Type B pancreatic cell (in vitro differentiated cells): ENCODE measurements around the gene JMJD6. TPM values are rescaled to one million over a fixed set of nuclear protein-coding genes. Genes with fewer than 3 reads are reported as not detected.
A peak's percentile ranks its signal among the peaks of the same experiment; 100 is the strongest.

Experiments
- DNase-seq: peaks from one replicate; pipeline ENCODE4 v3.0.0; 2021; ENCODE audit warnings: mixed read lengths; ENCODE audit not compliant: unreplicated experiment; ENCODE audit errors: extremely low spot score
- H3K27ac Mint-ChIP-seq: 2 replicates; pipeline ENCODE4 v1.8.0; 2021; ENCODE audit warnings: mild to moderate bottlenecking, mixed read lengths
- H3K27me3 Mint-ChIP-seq: 2 replicates; pipeline ENCODE4 v1.8.0; 2021; ENCODE audit warnings: mixed read lengths
- H3K36me3 Mint-ChIP-seq: 2 replicates; pipeline ENCODE4 v1.8.0; 2021; ENCODE audit warnings: mixed read lengths
- H3K4me1 Mint-ChIP-seq: one replicate; pipeline ENCODE4 v1.8.0; 2021; ENCODE audit warnings: mixed read lengths; ENCODE audit not compliant: unreplicated experiment
- H3K4me3 Mint-ChIP-seq: 2 replicates; pipeline ENCODE4 v1.8.0; 2021; ENCODE audit warnings: mild to moderate bottlenecking, mixed read lengths
- H3K9me3 Mint-ChIP-seq: 2 replicates; pipeline ENCODE4 v1.8.0; 2021; ENCODE audit warnings: mixed read lengths
- CTCF ChIP-seq: fragments of 200-600 bp; sonication (generic); conservative IDR thresholded peaks from 2 replicates; pipeline ENCODE4 v1.5.0; 2021; ENCODE audit warnings: antibody characterized with exemption, mild to moderate bottlenecking
- long read RNA-seq: library from polyadenylated mRNA; unstranded; transcript quantifications from one replicate; pipeline ENCODE4 v2.0.0, GENCODE V29; 2020
- total RNA-seq: library from RNA; stranded (reverse); gene quantifications from 2 replicates; pipeline ENCODE4 v1.2.1, GENCODE V29; 2021; ENCODE audit warnings: low replicate concordance

JMJD6 gene
- total RNA-seq: 23.6 and 35.4 TPM in 2 replicates
- long read RNA-seq, transcript JMJD6-202 (6 exons, 1,603 nt): major isoform, 74 of 83 reads
- long read RNA-seq, partial matches to known transcripts: 1 of 83 reads
- long read RNA-seq, other reads (novel, unspliced or antisense): 2 of 83 reads

GRCh38 chr17:76726231-76726775 is at the start of gene JMJD6:
Gene JMJD6, minus strand, starts transcription at chr17:76726606. Its CDS starts 131 bp downstream, at chr17:76726475.
- no peaks in the 10 kb centered on the region for H3K27me3 Mint-ChIP-seq
- peaks cover 23% of the 10 kb centered on the region for H3K4me1 Mint-ChIP-seq

GRCh38 chr17:76775021-76775600 is 48.7 kb upstream of the JMJD6 start:
- no peak for TF ChIP-seq CTCF
- Mint-ChIP-seq H3K27ac (no peak overlapping the region), H3K4me3 (no peak overlapping the region), H3K36me3 (peaks cover 31% of the 10 kb centered on the region), H3K9me3 (no peaks in the 10 kb centered on the region), H3K27me3 (no peaks in the 10 kb centered on the region), H3K4me1 (peaks cover 5% of the 10 kb centered on the region)
- DNase-seq: no peak

More at GRCh38 chr17:76726231-76726775, at the start of gene JMJD6:
- H3K4me3 Mint-ChIP-seq: peak within 1 kb of the TSS; percentile 99
- DNase-seq: peak; percentile 94
- peaks cover 7% of the 10 kb centered on the region for H3K36me3 Mint-ChIP-seq
- TF ChIP-seq CTCF: no peak
- H3K9me3 Mint-ChIP-seq: no peaks in the 10 kb centered on the region
- peak within 1 kb of the TSS; percentile 99 for H3K27ac Mint-ChIP-seq

GRCh38 chr17:76772842-76773525 is 46.6 kb upstream of the JMJD6 start:
- Mint-ChIP-seq H3K4me3 (no peak overlapping the region), H3K4me1 (peaks cover 5% of the 10 kb centered on the region), H3K27me3 (no peaks in the 10 kb centered on the region), H3K36me3 (peaks cover 32% of the 10 kb centered on the region), H3K27ac (peak overlapping the region; percentile 14), H3K9me3 (no peaks in the 10 kb centered on the region)
- no peak for TF ChIP-seq CTCF
- DNase-seq: no peak

- no peaks in the 10 kb centered on the region for H3K27me3 Mint-ChIP-seq
- no peak for TF ChIP-seq CTCF
- no peak overlapping the region for H3K27ac Mint-ChIP-seq
- peaks cover 25% of the 10 kb centered on the region for H3K36me3 Mint-ChIP-seq
- no peak for DNase-seq
- no peaks in the 10 kb centered on the region for H3K9me3 Mint-ChIP-seq
- no peak overlapping the region for H3K4me3 Mint-ChIP-seq
- no peaks in the 10 kb centered on the region for H3K4me1 Mint-ChIP-seq
These were observed 32.2 kb upstream of the JMJD6 start for GRCh38 chr17:76758570-76758969.

GRCh38 chr17:76757256-76757655 is 30.9 kb upstream of the JMJD6 start:
- Mint-ChIP-seq H3K36me3 (peaks cover 25% of the 10 kb centered on the region), H3K9me3 (no peaks in the 10 kb centered on the region), H3K4me3 (no peak overlapping the region), H3K27me3 (no peaks in the 10 kb centered on the region), H3K4me1 (no peaks in the 10 kb centered on the region), H3K27ac (no peak overlapping the region)
- DNase-seq: no peak
- no peak for TF ChIP-seq CTCF
